ACHN (cell line): ENCODE data around the gene GTF2IRD1.
A peak's percentile ranks its signal among the peaks of the same experiment; 100 is the strongest.
"Not testable (repeated sequence)": the region's sequence is repeated elsewhere in the genome, so short reads cannot be mapped to it uniquely, and the experiment has no call there.

Experiments used
- DNase-seq: peaks from one replicate; pipeline ENCODE4 v3.0.0-alpha.2; 2015
- in situ Hi-C: cut with HindIII; loops from 2 replicates; pipeline ENCODE4 v1.10.0; 2017; ENCODE audit warnings: low sequenced_read_pairs, low pct_ligation_motif_present, low pct_unique_long_range_greater_than_20kb

Gene GTF2IRD1

GRCh38 chr7:74525140-74525539 lies 71.4 kb downstream of the GTF2IRD1 start:
- in situ Hi-C loops, result no loop called here
- DNase-seq, result no peak

GRCh38 chr7:74525881-74526280 lies 72.2 kb downstream of the GTF2IRD1 start:
- DNase-seq, result no peak

GRCh38 chr7:74526780-74527179 lies 73.1 kb downstream of the GTF2IRD1 start:
- DNase-seq, result no peak
- in situ Hi-C loops, result no loop called here

More at GRCh38 chr7:74525881-74526280, 72.2 kb downstream of the GTF2IRD1 start:
- in situ Hi-C loops, result no loop called here

GRCh38 chr7:74527842-74528241 lies 74.1 kb downstream of the GTF2IRD1 start:
- in situ Hi-C loops, result no loop called here
- no peak for DNase-seq

- in situ Hi-C loops, DNase-seq: not testable (repeated sequence)
Measured at GRCh38 chr7:74528773-74529172, 75.1 kb downstream of the GTF2IRD1 start.

GRCh38 chr7:74535951-74536356 lies 82.2 kb downstream of the GTF2IRD1 start:
- in situ Hi-C loops, result no loop called here
- no peak for DNase-seq

- in situ Hi-C loops, DNase-seq: not testable (repeated sequence)
Measured at GRCh38 chr7:74541937-74542336, 88.2 kb downstream of the GTF2IRD1 start.

- in situ Hi-C loops, result no loop called here
- no peak for DNase-seq
Measured at GRCh38 chr7:74542558-74543117, 88.9 kb downstream of the GTF2IRD1 start.

GRCh38 chr7:74544706-74545469 lies 91.2 kb downstream of the GTF2IRD1 start:
- in situ Hi-C loops, result no loop called here

GRCh38 chr7:74545921-74546320 lies 92.2 kb downstream of the GTF2IRD1 start:
- DNase-seq, result no peak
- in situ Hi-C loops, result no loop called here

More at GRCh38 chr7:74544706-74545469, 91.2 kb downstream of the GTF2IRD1 start:
- peak; percentile 65 for DNase-seq

GRCh38 chr7:74553596-74554012 lies 99.9 kb downstream of the GTF2IRD1 start:
- in situ Hi-C loops, result loop anchor here (25.0 kb wide), 1 partner anchor 141 kb away; no protein-coding TSS in a partner anchor
- DNase-seq, result not testable (repeated sequence)

GRCh38 chr7:74554178-74554577 lies 100.5 kb downstream of the GTF2IRD1 start:
- no peak for DNase-seq
- in situ Hi-C loops, result loop anchor here (25.0 kb wide), 1 partner anchor 142 kb away; no protein-coding TSS in a partner anchor

- no peak for DNase-seq
- in situ Hi-C loops, result loop anchor here (25.0 kb wide), 1 partner anchor 148 kb away; no protein-coding TSS in a partner anchor
Measured at GRCh38 chr7:74560086-74560719, 106.5 kb downstream of the GTF2IRD1 start.

- no peak for DNase-seq
- in situ Hi-C loops, result loop anchor here (25.0 kb wide), 1 partner anchor 150 kb away; no protein-coding TSS in a partner anchor
Measured at GRCh38 chr7:74561898-74562613, 108.3 kb downstream of the GTF2IRD1 start.

GRCh38 chr7:74563639-74564038 lies 109.9 kb downstream of the GTF2IRD1 start:
- DNase-seq, result not testable (repeated sequence)
- in situ Hi-C loops, result loop anchor here (25.0 kb wide), 1 partner anchor 151 kb away; no protein-coding TSS in a partner anchor

- in situ Hi-C loops, result loop anchor here (25.0 kb wide), 1 partner anchor 155 kb away; no protein-coding TSS in a partner anchor
- DNase-seq, result no peak
Measured at GRCh38 chr7:74567318-74567668, 113.6 kb downstream of the GTF2IRD1 start.

- no peak for DNase-seq
- in situ Hi-C loops, result loop anchor here (25.0 kb wide), 1 partner anchor 156 kb away; no protein-coding TSS in a partner anchor
Measured at GRCh38 chr7:74568658-74569057, 115.0 kb downstream of the GTF2IRD1 start.

- in situ Hi-C loops, result loop anchor here (25.0 kb wide), 1 partner anchor 157 kb away; no protein-coding TSS in a partner anchor
- DNase-seq, result no peak
Measured at GRCh38 chr7:74569501-74570075, 115.9 kb downstream of the GTF2IRD1 start.
